GM23338 (cell line): ENCODE data around the gene CLOCK.

Experiments used
- EZH2phosphoT487 ChIP-seq: fragments of 200-600 bp; sonication (generic); IDR thresholded peaks from one replicate; pipeline ENCODE4 v1.8.1; 2018; ENCODE audit warnings: antibody characterized with exemption; ENCODE audit not compliant: unreplicated experiment
- POLR2AphosphoS5 ChIP-seq: IDR thresholded peaks from 2 replicates; pipeline ENCODE4 v1.6.1; 2016; ENCODE audit warnings: antibody characterized with exemption, low read depth
- TF ChIP-seq, protein P1 (sequence below), 2 experiments: fragments of 200-600 bp in 1 of 2; sonication (generic) in 1 of 2; conservative IDR thresholded peaks; 2 replicates each; pipeline versions ENCODE4 v1.5.1 to v1.6.1; 2016 to 2017; ENCODE audit warnings: antibody characterized with exemption in 2 of 2, low read depth in 2 of 2, mild to moderate bottlenecking in 2 of 2, moderate library complexity in 1 of 2
- TF ChIP-seq, protein P2 (sequence below): IDR thresholded peaks from one replicate; pipeline ENCODE4 v1.6.1; 2018; ENCODE audit warnings: antibody characterized with exemption; ENCODE audit not compliant: unreplicated experiment

DNA sequence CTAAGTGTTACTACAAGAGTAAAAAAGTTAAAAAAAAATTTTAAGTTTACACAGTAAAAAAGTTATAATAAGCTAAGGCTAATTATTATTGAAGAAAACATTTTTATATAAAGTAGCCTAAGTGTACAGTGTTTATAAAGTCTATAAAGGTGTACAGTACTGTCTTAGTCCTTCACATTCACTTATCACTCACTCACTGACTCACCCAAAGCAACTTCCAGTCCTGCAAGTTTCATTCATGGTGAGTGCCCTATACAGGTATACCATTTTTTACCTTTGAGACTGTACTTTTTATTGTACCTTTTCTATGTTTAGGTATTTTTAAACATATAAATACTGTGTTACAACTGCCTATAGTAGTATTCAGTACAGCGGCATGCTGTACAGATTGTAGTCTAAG, 76.7 kb downstream of the CLOCK start:
- TF ChIP-seq EZH2phosphoT487 (no peak), POLR2AphosphoS5 (no peak)
- TF ChIP-seq, protein P1, sequence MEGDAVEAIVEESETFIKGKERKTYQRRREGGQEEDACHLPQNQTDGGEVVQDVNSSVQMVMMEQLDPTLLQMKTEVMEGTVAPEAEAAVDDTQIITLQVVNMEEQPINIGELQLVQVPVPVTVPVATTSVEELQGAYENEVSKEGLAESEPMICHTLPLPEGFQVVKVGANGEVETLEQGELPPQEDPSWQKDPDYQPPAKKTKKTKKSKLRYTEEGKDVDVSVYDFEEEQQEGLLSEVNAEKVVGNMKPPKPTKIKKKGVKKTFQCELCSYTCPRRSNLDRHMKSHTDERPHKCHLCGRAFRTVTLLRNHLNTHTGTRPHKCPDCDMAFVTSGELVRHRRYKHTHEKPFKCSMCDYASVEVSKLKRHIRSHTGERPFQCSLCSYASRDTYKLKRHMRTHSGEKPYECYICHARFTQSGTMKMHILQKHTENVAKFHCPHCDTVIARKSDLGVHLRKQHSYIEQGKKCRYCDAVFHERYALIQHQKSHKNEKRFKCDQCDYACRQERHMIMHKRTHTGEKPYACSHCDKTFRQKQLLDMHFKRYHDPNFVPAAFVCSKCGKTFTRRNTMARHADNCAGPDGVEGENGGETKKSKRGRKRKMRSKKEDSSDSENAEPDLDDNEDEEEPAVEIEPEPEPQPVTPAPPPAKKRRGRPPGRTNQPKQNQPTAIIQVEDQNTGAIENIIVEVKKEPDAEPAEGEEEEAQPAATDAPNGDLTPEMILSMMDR (conservative IDR thresholded peaks at IDR 0.05; ENCODE audit: low read depth in 2 of 2) = no peak
- TF ChIP-seq, protein P2, sequence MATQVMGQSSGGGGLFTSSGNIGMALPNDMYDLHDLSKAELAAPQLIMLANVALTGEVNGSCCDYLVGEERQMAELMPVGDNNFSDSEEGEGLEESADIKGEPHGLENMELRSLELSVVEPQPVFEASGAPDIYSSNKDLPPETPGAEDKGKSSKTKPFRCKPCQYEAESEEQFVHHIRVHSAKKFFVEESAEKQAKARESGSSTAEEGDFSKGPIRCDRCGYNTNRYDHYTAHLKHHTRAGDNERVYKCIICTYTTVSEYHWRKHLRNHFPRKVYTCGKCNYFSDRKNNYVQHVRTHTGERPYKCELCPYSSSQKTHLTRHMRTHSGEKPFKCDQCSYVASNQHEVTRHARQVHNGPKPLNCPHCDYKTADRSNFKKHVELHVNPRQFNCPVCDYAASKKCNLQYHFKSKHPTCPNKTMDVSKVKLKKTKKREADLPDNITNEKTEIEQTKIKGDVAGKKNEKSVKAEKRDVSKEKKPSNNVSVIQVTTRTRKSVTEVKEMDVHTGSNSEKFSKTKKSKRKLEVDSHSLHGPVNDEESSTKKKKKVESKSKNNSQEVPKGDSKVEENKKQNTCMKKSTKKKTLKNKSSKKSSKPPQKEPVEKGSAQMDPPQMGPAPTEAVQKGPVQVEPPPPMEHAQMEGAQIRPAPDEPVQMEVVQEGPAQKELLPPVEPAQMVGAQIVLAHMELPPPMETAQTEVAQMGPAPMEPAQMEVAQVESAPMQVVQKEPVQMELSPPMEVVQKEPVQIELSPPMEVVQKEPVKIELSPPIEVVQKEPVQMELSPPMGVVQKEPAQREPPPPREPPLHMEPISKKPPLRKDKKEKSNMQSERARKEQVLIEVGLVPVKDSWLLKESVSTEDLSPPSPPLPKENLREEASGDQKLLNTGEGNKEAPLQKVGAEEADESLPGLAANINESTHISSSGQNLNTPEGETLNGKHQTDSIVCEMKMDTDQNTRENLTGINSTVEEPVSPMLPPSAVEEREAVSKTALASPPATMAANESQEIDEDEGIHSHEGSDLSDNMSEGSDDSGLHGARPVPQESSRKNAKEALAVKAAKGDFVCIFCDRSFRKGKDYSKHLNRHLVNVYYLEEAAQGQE = no peak
